Hematopoietic multipotent progenitor cell (in vitro differentiated cells): ENCODE measurements around the gene PXDN. TPM values are rescaled to one million over a fixed set of nuclear protein-coding genes. Genes with fewer than 3 reads are reported as not detected.
"Not testable (repeated sequence)": the region's sequence is repeated elsewhere in the genome, so short reads cannot be mapped to it uniquely, and the experiment has no call there.

ENCODE experiments used
- DNase-seq, 3 donors: peaks; one replicate each; pipeline ENCODE4 v3.0.0-alpha.2; 2011 to 2015; ENCODE audit warnings: low read depth in 2 of 3, low spot score in 2 of 3
- total RNA-seq: library from RNA; depleted of rRNA; stranded (reverse); fragments of >200 nt; gene quantifications from one replicate; pipeline ENCODE4 v1.2.3, GENCODE V29; 2012

The PXDN gene
- total RNA-seq, 1 donor: 6.2 TPM

GRCh38 chr2:1743396-1744150, 742 bp downstream of the PXDN start:
- DNase-seq: peak in 1 of 3 donors; percentile 22

- DNase-seq: peak in 2 of 3 donors; percentile 46 to 50
Measured at GRCh38 chr2:1742681-1743395, 1.5 kb downstream of the PXDN start.

GRCh38 chr2:1742301-1742680, 2.0 kb downstream of the PXDN start:
- DNase-seq: no peak

GRCh38 chr2:1741851-1742250, 2.5 kb downstream of the PXDN start:
- no peak for DNase-seq

GRCh38 chr2:1740716-1741589, 3.4 kb downstream of the PXDN start:
- no peak for DNase-seq

GRCh38 chr2:1739961-1740715, 4.2 kb downstream of the PXDN start:
- no peak for DNase-seq

- DNase-seq: no peak
Measured at GRCh38 chr2:1739322-1739957, 4.9 kb downstream of the PXDN start.

GRCh38 chr2:1738646-1739302, 5.5 kb downstream of the PXDN start:
- no peak for DNase-seq

GRCh38 chr2:1738163-1738562, 6.2 kb downstream of the PXDN start:
- DNase-seq: no peak

GRCh38 chr2:1736997-1737480, 7.3 kb downstream of the PXDN start:
- no peak for DNase-seq

GRCh38 chr2:1736045-1736444, 8.3 kb downstream of the PXDN start:
- DNase-seq: no peak

- DNase-seq: not testable (repeated sequence)
Measured at GRCh38 chr2:1733298-1733697, 11.0 kb downstream of the PXDN start.

- DNase-seq: no peak
Measured at GRCh38 chr2:1731963-1732768, 12.1 kb downstream of the PXDN start.

- no peak for DNase-seq
Measured at GRCh38 chr2:1731447-1731962, 12.8 kb downstream of the PXDN start.

GRCh38 chr2:1730015-1730927, 14.0 kb downstream of the PXDN start:
- no peak for DNase-seq

GRCh38 chr2:1729242-1729641, 15.1 kb downstream of the PXDN start:
- DNase-seq: no peak

- no peak for DNase-seq
Measured at GRCh38 chr2:1728821-1729220, 15.5 kb downstream of the PXDN start.
